22Rv1 (cell line): ENCODE measurements around the gene MCMBP.

Experiments
- ZFX ChIP-seq: fragments of 450-650 bp; IDR thresholded peaks from 2 replicates; pipeline ENCODE4 v1.6.1; 2017; ENCODE audit warnings: antibody characterized with exemption, borderline replicate concordance
- TF ChIP-seq, protein P1 (sequence below): fragments of 450-650 bp; IDR thresholded peaks from 2 replicates; pipeline ENCODE4 v1.5.1; 2017; ENCODE audit warnings: mild to moderate bottlenecking

DNA sequence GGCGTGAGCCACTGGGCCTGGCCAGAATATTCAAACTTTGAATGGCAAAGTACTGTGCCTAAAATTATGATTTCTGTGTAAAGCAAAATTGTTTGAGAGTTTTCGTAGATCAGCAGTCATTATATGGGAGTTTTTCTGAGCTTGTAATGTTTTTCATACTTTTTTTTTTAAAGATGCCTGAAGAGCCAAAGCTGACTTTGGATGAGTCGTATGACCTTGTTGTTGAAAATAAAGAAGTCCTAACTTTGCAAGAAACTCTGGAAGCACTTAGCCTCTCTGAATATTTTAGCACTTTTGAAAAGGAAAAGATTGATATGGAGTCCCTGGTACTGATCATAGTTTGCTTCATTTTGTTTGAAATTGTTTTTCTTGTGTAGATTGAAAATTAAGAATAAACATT, 46.6 kb upstream of the MCMBP start:
- TF ChIP-seq, protein P1, sequence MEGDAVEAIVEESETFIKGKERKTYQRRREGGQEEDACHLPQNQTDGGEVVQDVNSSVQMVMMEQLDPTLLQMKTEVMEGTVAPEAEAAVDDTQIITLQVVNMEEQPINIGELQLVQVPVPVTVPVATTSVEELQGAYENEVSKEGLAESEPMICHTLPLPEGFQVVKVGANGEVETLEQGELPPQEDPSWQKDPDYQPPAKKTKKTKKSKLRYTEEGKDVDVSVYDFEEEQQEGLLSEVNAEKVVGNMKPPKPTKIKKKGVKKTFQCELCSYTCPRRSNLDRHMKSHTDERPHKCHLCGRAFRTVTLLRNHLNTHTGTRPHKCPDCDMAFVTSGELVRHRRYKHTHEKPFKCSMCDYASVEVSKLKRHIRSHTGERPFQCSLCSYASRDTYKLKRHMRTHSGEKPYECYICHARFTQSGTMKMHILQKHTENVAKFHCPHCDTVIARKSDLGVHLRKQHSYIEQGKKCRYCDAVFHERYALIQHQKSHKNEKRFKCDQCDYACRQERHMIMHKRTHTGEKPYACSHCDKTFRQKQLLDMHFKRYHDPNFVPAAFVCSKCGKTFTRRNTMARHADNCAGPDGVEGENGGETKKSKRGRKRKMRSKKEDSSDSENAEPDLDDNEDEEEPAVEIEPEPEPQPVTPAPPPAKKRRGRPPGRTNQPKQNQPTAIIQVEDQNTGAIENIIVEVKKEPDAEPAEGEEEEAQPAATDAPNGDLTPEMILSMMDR = no peak
- TF ChIP-seq ZFX = no peak
